ENCODE results near the gene SIX4. TPM values are rescaled to one million over a fixed set of nuclear protein-coding genes. Genes with fewer than 3 reads are reported as not detected.

Gene SIX4
- total and polyA plus RNA-seq, 10 donors, result 0.03 to 0.51 (median 0.19) TPM; not detected in 4

GRCh38 chr14:60760644-60761364 lies 36.7 kb upstream of the SIX4 start:
- intact Hi-C loops (cut with DNase I; ENCODE audit: low total_unique reads), result no loop called here
- Histone ChIP-seq H3K27ac (no peak overlapping the region), H3K27me3 (replicated peaks in 1 of 7) (no peaks in the 10 kb centered on the region), H3K36me3 (no peaks in the 10 kb centered on the region), H3K9me3 (no peaks in the 10 kb centered on the region), H3K4me1 (peaks cover 4 to 48% (median 20%) of the 10 kb centered on the region in 6 donors), H3K4me3 (no peak overlapping the region)
- TF ChIP-seq POLR2AphosphoS5 (IDR thresholded peaks at IDR 0.05) (no peak), CTCF (IDR thresholded peaks at IDR 0.05 in 8 of 11, conservative IDR thresholded peaks at IDR 0.05 in 3 of 11) (no peak), POLR2A (IDR thresholded peaks at IDR 0.05) (no peak)
- 86 to 95% (median 91%) methylated on average over 3 of the region's 3 CpGs for WGBS, 5 donors
- no peak for DNase-seq

- no peaks in the 10 kb centered on the region for H3K36me3 ChIP-seq
- DNase-seq, result no peak
- TF ChIP-seq POLR2A (IDR thresholded peaks at IDR 0.05) (no peak), POLR2AphosphoS5 (IDR thresholded peaks at IDR 0.05) (no peak), CTCF (IDR thresholded peaks at IDR 0.05 in 8 of 11, conservative IDR thresholded peaks at IDR 0.05 in 3 of 11) (no peak)
- H3K4me1 ChIP-seq, result peaks cover 4 to 48% (median 20%) of the 10 kb centered on the region in 6 donors
- no peak overlapping the region for H3K27ac ChIP-seq
- H3K9me3 ChIP-seq, result no peaks in the 10 kb centered on the region
- no peak overlapping the region for H3K4me3 ChIP-seq
- intact Hi-C loops (cut with DNase I; ENCODE audit: low total_unique reads), result no loop called here
- WGBS, 5 donors, result 65 to 97% (median 74%) methylated on average over 1 of the region's 1 CpG
- H3K27me3 ChIP-seq (replicated peaks in 1 of 7), result no peaks in the 10 kb centered on the region
Observed at GRCh38 chr14:60760209-60760608, 36.1 kb upstream of the SIX4 start.

- no peak for DNase-seq
- WGBS, 5 donors, result 37 to 74% (median 66%) methylated on average over 2 of the region's 2 CpGs
Observed at GRCh38 chr14:60758885-60759284, 34.7 kb upstream of the SIX4 start.

More at GRCh38 chr14:60758885-60759284, 34.7 kb upstream of the SIX4 start:
- intact Hi-C loops (cut with DNase I; ENCODE audit: low total_unique reads), result no loop called here
- peaks cover 4 to 58% (median 27%) of the 10 kb centered on the region in 6 donors for H3K4me1 ChIP-seq
- TF ChIP-seq POLR2AphosphoS5 (IDR thresholded peaks at IDR 0.05) (no peak), POLR2A (IDR thresholded peaks at IDR 0.05) (no peak), CTCF (IDR thresholded peaks at IDR 0.05 in 8 of 11, conservative IDR thresholded peaks at IDR 0.05 in 3 of 11) (no peak)
- H3K27ac ChIP-seq, result no peak overlapping the region
- no peaks in the 10 kb centered on the region for H3K9me3 ChIP-seq
- H3K36me3 ChIP-seq, result no peaks in the 10 kb centered on the region
- H3K4me3 ChIP-seq, result no peak overlapping the region
- no peaks in the 10 kb centered on the region for H3K27me3 ChIP-seq (replicated peaks in 1 of 7)
